Measurements from ENCODE around the gene SLC25A2.
"Not testable (repeated sequence)": the region's sequence is repeated elsewhere in the genome, so short reads cannot be mapped to it uniquely, and the experiment has no call there.

GRCh38 chr5:141346017-141346416 is 42.2 kb upstream of the SLC25A2 start:
- not testable (repeated sequence) for TF ChIP-seq CTCF (conservative IDR thresholded peaks at IDR 0.05 in 1 of 2, IDR thresholded peaks at IDR 0.05 in 1 of 2; ENCODE audit: extremely low read depth in 1 of 2, insufficient read depth in 1 of 2, low read depth in 1 of 2, low read length in 2 of 2); EZH2 (IDR thresholded peaks at IDR 0.05; ENCODE audit: borderline replicate concordance, low read length)
